H9 (cell line): ENCODE results near the gene SMARCE1. TPM values are rescaled to one million over a fixed set of nuclear protein-coding genes. Genes with fewer than 3 reads are reported as not detected.

Source experiments
- DNase-seq: peaks from one replicate; pipeline ENCODE4 v3.0.0-alpha.2; 2017
- H2AFZ ChIP-seq: one replicate; pipeline ENCODE4 v1.6.1; 2013; ENCODE audit warnings: mild to moderate bottlenecking, low read length, control low read depth, moderate library complexity
- H2AK5ac ChIP-seq: 2 replicates; pipeline ENCODE4 v1.6.1; 2013; ENCODE audit warnings: low read length, control low read depth, mixed read lengths; ENCODE audit not compliant: insufficient read length
- H2BK120ac ChIP-seq: one replicate; pipeline ENCODE4 v1.6.1; 2013; ENCODE audit warnings: low read depth, mild to moderate bottlenecking, low read length, control low read depth, inconsistent platforms; ENCODE audit not compliant: poor library complexity, severe bottlenecking
- H2BK12ac ChIP-seq: 2 replicates; pipeline ENCODE4 v1.6.1; 2013; ENCODE audit warnings: low read length, control low read depth, mixed read lengths, low read depth; ENCODE audit not compliant: insufficient read length
- H2BK15ac ChIP-seq: 2 replicates; pipeline ENCODE4 v1.6.1; 2013; ENCODE audit warnings: low read depth, low read length, control low read depth
- H2BK20ac ChIP-seq: one replicate; pipeline ENCODE4 v1.6.1; 2013; ENCODE audit warnings: low read depth, mild to moderate bottlenecking, low read length, control low read depth, inconsistent platforms; ENCODE audit not compliant: poor library complexity, severe bottlenecking
- H2BK5ac ChIP-seq: 2 replicates; pipeline ENCODE4 v1.6.1; 2013; ENCODE audit warnings: low read length, control low read depth, mixed read lengths; ENCODE audit not compliant: insufficient read length
- H3K14ac ChIP-seq: 2 replicates; pipeline ENCODE4 v1.6.1; 2013; ENCODE audit warnings: low read length, control low read depth; ENCODE audit not compliant: insufficient read depth
- H3K18ac ChIP-seq: 2 replicates; pipeline ENCODE4 v1.6.1; 2013; ENCODE audit warnings: low read depth, mild to moderate bottlenecking, mixed read lengths, low read length, control low read depth; ENCODE audit not compliant: insufficient read length
- H3K23ac ChIP-seq: 2 replicates; pipeline ENCODE4 v1.6.1; 2013; ENCODE audit warnings: low read length, control low read depth, mixed read lengths, low read depth; ENCODE audit not compliant: insufficient read length
- H3K23me2 ChIP-seq: 2 replicates; pipeline ENCODE4 v1.6.1; 2013; ENCODE audit warnings: low read depth, mild to moderate bottlenecking, mixed read lengths, low read length, control low read depth; ENCODE audit not compliant: insufficient read length, poor library complexity, severe bottlenecking
- H3K27ac ChIP-seq: 2 replicates; pipeline ENCODE4 v1.5.1; 2013; ENCODE audit warnings: low read length, control low read depth, mixed read lengths, low read depth; ENCODE audit not compliant: insufficient read length
- H3K27me3 ChIP-seq: 2 replicates; pipeline ENCODE4 v1.6.1; 2013; ENCODE audit warnings: low read length, control low read depth, inconsistent platforms; ENCODE audit not compliant: insufficient read depth
- H3K4ac ChIP-seq: 2 replicates; pipeline ENCODE4 v1.6.1; 2013; ENCODE audit warnings: low read depth, mild to moderate bottlenecking, control low read depth, inconsistent platforms, low read length, moderate library complexity
- H3K4me1 ChIP-seq: 2 replicates; pipeline ENCODE4 v1.6.1; 2013; ENCODE audit warnings: low read length, control low read depth, inconsistent platforms; ENCODE audit not compliant: insufficient read depth
- H3K4me2 ChIP-seq: 2 replicates; pipeline ENCODE4 v1.6.1; 2013; ENCODE audit warnings: low read length, control low read depth, mixed read lengths; ENCODE audit not compliant: insufficient read length, insufficient read depth
- H3K56ac ChIP-seq: 2 replicates; pipeline ENCODE4 v1.6.1; 2013; ENCODE audit warnings: low read depth, mild to moderate bottlenecking, mixed read lengths, low read length, control low read depth; ENCODE audit not compliant: insufficient read length
- H3K79me1 ChIP-seq: 2 replicates; pipeline ENCODE4 v1.6.1; 2013; ENCODE audit warnings: low read depth, mild to moderate bottlenecking, moderate library complexity, low read length, control low read depth, inconsistent platforms; ENCODE audit not compliant: insufficient read depth, poor library complexity, severe bottlenecking
- H3K79me2 ChIP-seq: 2 replicates; pipeline ENCODE4 v1.6.1; 2013; ENCODE audit warnings: low read length, control low read depth, inconsistent platforms; ENCODE audit not compliant: insufficient read depth
- H3K9ac ChIP-seq: 2 replicates; pipeline ENCODE4 v1.6.1; 2013; ENCODE audit warnings: low read length, control low read depth, mixed read lengths; ENCODE audit not compliant: insufficient read length; ENCODE audit errors: extremely low read depth
- H3K9me3 ChIP-seq: one replicate; pipeline ENCODE4 v1.6.1; 2013; ENCODE audit warnings: low read depth, low read length, inconsistent platforms; ENCODE audit not compliant: control insufficient read depth
- H3T11ph ChIP-seq: one replicate; pipeline ENCODE4 v1.6.1; 2013; ENCODE audit warnings: mild to moderate bottlenecking, low read length, control low read depth, inconsistent platforms
- H4K20me1 ChIP-seq: one replicate; pipeline ENCODE4 v1.6.1; 2013; ENCODE audit not compliant: control insufficient read depth, insufficient read length, insufficient read depth
- H4K5ac ChIP-seq: 2 replicates; pipeline ENCODE4 v1.6.1; 2013; ENCODE audit warnings: low read depth, mild to moderate bottlenecking, mixed read lengths, low read length, control low read depth; ENCODE audit not compliant: insufficient read length
- H4K8ac ChIP-seq: replicated peaks from 2 replicates; pipeline ENCODE4 v1.6.1; 2013; ENCODE audit warnings: low read length, control low read depth, mixed read lengths, low read depth; ENCODE audit not compliant: insufficient read length
- H4K91ac ChIP-seq: 2 replicates; pipeline ENCODE4 v1.6.1; 2013; ENCODE audit warnings: low read depth, mild to moderate bottlenecking, moderate library complexity, mixed read lengths, low read length, control low read depth; ENCODE audit not compliant: insufficient read length
- H3K27ac Mint-ChIP-seq, 3 experiments: 2 replicates in 2 of 3; 3 replicates in 1 of 3; pipeline ENCODE4 v1.8.0; 2020 to 2021; ENCODE audit warnings: mixed read lengths in 3 of 3, mild to moderate bottlenecking in 1 of 3, moderate library complexity in 1 of 3
- H3K27me3 Mint-ChIP-seq: 2 replicates; pipeline ENCODE4 v1.8.0; 2021; ENCODE audit warnings: low read depth, mild to moderate bottlenecking, moderate library complexity, mixed read lengths
- H3K36me3 Mint-ChIP-seq, 3 experiments: 2 replicates in 2 of 3; 3 replicates in 1 of 3; pipeline ENCODE4 v1.8.0; 2020 to 2021; ENCODE audit warnings: low read depth in 3 of 3, mixed read lengths in 3 of 3; ENCODE audit not compliant: insufficient read depth in 1 of 3
- H3K4me1 Mint-ChIP-seq, 2 experiments: 2 replicates each; pipeline ENCODE4 v1.8.0; 2020; ENCODE audit warnings: mixed read lengths in 2 of 2
- H3K4me3 Mint-ChIP-seq, 2 experiments: 2 replicates in 1 of 2; 3 replicates in 1 of 2; pipeline ENCODE4 v1.8.0; 2020 to 2021; ENCODE audit warnings: mild to moderate bottlenecking in 2 of 2, mixed read lengths in 2 of 2, moderate library complexity in 1 of 2
- H3K9me3 Mint-ChIP-seq, 2 experiments: 2 replicates in 1 of 2; 3 replicates in 1 of 2; pipeline ENCODE4 v1.8.0; 2020; ENCODE audit warnings: mild to moderate bottlenecking in 2 of 2, mixed read lengths in 2 of 2, moderate library complexity in 1 of 2
- WGBS: extraction: QIAGEN DNeasy Blood & Tissue Kit; methylation state at CpG from one replicate; pipeline ENCODE4 v1.1.7; 2013; ENCODE audit warnings: missing lambda C conversion rate, low lambda C conversion rate, mixed read lengths; ENCODE audit not compliant: insufficient read length; ENCODE audit errors: extremely low coverage; 5-methylcytosine and 5-hydroxymethylcytosine counted together
- total RNA-seq: library from RNA; stranded (reverse); gene quantifications from 2 replicates; pipeline ENCODE4 v1.2.1, GENCODE V29; 2021
- TF ChIP-seq, protein P1 (sequence below): fragments of 200-600 bp; sonication (generic); conservative IDR thresholded peaks from 3 replicates; pipeline ENCODE4 v1.8.0; 2021; ENCODE audit warnings: antibody characterized with exemption, mild to moderate bottlenecking

The SMARCE1 gene
- total RNA-seq, 1 experiment from 2014 or later = 122 TPM

DNA sequence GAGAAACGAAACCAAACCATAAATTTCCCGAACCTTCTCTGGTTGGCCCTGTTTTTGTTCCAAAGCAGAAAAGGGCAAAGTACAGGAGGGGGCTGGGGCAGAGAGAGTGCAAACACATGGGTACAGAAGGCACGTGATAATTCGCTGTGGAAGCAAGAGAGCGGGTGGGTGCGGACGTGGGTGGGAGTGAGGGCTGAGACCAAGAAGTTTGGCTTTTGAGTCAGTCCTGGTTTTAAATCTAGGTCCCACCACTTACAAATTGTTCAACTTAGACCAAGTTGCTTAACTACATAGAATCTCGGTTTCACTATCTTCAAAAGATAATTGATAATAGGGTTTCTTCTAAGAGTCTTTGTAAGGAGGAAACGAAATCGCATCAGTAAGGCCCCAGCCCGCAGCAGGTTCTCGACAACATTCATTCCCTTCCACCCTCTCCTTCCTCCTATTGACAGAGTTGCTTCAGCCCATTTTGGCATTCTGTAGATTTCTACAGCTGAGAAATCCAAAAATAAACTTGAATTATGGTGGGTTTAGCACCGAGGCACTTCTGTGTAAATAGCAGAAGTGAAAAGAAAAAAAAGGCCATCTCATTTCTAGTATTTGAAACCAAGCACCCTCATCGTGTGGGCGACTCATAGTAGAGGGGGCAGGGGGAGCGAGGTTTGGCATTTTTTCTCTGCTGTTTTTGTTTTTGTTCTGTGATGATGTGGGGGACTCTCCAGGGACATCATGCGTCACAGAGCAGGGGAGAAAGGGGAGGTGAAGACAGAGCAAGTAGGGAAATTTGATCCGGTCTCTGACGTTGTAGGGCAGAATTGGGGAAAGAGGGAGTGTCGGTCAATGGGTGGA lies 48.8 kb downstream of the SMARCE1 start:
- no peak overlapping the region for H3K18ac ChIP-seq
- WGBS = no CpG with 5 or more reads among the region's 20 CpGs
- no peak overlapping the region for H3K23ac ChIP-seq
- H2BK15ac ChIP-seq = no peak overlapping the region
- no peak overlapping the region for H2BK5ac ChIP-seq
- H2BK120ac ChIP-seq = no peak overlapping the region
- no peaks in the 10 kb centered on the region for H4K20me1 ChIP-seq
- H2BK20ac ChIP-seq = no peak overlapping the region
- no peaks in the 10 kb centered on the region for H3K27me3 ChIP-seq
- no peak overlapping the region for H3K14ac ChIP-seq
- H3K9me3 Mint-ChIP-seq = no peaks in the 10 kb centered on the region
- no peak overlapping the region for H3K56ac ChIP-seq
- no peak overlapping the region for H3K27ac ChIP-seq
- no peak overlapping the region for H2AFZ ChIP-seq
- H3K4me1 Mint-ChIP-seq = peaks cover 9 to 11% of the 10 kb centered on the region in 2 experiments
- no peaks in the 10 kb centered on the region for H3K23me2 ChIP-seq
- no peaks in the 10 kb centered on the region for H3K4me1 ChIP-seq
- H3K4me2 ChIP-seq = no peak overlapping the region
- TF ChIP-seq, protein P1, sequence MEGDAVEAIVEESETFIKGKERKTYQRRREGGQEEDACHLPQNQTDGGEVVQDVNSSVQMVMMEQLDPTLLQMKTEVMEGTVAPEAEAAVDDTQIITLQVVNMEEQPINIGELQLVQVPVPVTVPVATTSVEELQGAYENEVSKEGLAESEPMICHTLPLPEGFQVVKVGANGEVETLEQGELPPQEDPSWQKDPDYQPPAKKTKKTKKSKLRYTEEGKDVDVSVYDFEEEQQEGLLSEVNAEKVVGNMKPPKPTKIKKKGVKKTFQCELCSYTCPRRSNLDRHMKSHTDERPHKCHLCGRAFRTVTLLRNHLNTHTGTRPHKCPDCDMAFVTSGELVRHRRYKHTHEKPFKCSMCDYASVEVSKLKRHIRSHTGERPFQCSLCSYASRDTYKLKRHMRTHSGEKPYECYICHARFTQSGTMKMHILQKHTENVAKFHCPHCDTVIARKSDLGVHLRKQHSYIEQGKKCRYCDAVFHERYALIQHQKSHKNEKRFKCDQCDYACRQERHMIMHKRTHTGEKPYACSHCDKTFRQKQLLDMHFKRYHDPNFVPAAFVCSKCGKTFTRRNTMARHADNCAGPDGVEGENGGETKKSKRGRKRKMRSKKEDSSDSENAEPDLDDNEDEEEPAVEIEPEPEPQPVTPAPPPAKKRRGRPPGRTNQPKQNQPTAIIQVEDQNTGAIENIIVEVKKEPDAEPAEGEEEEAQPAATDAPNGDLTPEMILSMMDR = no peak
- DNase-seq = no peak
- H4K8ac ChIP-seq = no peak overlapping the region
- H3K79me1 ChIP-seq = no peaks in the 10 kb centered on the region
- no peak overlapping the region for H4K91ac ChIP-seq
- no peak overlapping the region for H2AK5ac ChIP-seq
- H3K4ac ChIP-seq = no peak overlapping the region
- no peaks in the 10 kb centered on the region for H3K9me3 ChIP-seq
- H3T11ph ChIP-seq = no peak overlapping the region
- H3K27ac Mint-ChIP-seq = peak overlapping the region in 1 of 3 experiments; percentile 6; a peak in 1 of 7 replicates
- H4K5ac ChIP-seq = no peak overlapping the region
- no peaks in the 10 kb centered on the region for H3K36me3 Mint-ChIP-seq
- no peaks in the 10 kb centered on the region; the same call in none of the 2 replicates for H3K27me3 Mint-ChIP-seq
- no peaks in the 10 kb centered on the region for H3K79me2 ChIP-seq
- no peak overlapping the region for H3K9ac ChIP-seq
- H3K4me3 Mint-ChIP-seq = no peak overlapping the region
- H2BK12ac ChIP-seq = no peak overlapping the region
